Measurements from ENCODE around the gene HAUS7.

HAUS7 gene

DNA sequence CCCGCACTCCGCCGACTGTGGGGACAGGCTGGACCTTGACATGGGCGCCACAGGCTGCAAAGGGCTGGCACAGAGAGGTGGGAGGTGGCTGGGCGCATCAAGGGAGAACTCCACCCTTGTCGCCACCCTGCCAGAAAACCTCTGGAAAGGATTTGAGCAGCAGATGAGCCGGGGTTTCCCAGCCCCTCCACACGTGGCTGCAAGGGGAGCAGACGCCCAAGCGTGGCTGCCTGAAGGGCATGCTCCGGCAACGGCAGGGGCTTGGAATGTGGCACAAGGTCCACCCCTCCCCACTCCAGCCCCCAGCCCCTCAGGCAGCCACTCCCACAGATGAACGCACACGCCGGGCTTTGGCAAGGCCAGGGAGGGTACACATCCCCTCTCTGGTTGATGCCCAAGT is 29.0 kb upstream of the HAUS7 start:
- no peak for DNase-seq (ENCODE audit: low read depth)

DNA sequence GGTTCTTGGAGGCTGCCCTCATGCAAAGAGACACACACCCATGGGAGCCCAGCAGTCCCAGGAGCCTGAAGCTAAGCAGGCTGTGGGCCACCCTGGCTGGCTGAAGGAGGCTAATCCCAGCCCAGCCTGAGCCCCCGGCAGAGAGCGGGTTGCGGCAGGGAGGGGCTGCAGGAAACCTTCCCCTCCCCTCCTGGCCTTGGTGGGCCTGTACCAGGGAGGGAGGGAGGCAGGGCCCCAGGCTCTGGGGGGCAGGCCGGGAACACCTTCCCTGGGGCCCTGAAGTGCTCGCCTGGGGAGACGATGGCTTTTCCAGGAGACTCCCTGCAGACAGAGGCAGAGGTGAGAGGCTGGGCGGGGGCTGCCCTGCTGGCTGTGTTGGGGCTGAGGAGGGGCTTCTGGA is 28.1 kb upstream of the HAUS7 start:
- DNase-seq (ENCODE audit: low read depth): no peak

DNA sequence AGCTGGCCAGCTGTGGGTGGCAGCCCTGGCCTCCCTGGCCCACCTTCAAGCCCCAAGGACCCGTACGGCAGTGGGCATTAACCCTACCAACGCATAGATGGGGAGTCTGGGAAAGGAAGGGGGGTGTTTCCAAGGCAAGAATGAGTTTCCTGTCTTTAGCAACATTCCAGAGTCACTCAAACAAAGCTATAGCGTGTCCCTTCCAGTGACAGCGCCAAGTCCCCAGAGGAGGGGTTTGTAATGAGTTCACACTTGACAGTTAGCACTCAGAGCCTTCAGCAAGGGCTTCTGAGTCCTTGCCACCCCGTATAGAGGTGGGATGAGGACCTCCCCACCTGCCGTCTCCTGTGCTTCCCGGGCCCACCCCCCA is 26.2 kb upstream of the HAUS7 start:
- no peak for DNase-seq (ENCODE audit: low read depth)

DNA sequence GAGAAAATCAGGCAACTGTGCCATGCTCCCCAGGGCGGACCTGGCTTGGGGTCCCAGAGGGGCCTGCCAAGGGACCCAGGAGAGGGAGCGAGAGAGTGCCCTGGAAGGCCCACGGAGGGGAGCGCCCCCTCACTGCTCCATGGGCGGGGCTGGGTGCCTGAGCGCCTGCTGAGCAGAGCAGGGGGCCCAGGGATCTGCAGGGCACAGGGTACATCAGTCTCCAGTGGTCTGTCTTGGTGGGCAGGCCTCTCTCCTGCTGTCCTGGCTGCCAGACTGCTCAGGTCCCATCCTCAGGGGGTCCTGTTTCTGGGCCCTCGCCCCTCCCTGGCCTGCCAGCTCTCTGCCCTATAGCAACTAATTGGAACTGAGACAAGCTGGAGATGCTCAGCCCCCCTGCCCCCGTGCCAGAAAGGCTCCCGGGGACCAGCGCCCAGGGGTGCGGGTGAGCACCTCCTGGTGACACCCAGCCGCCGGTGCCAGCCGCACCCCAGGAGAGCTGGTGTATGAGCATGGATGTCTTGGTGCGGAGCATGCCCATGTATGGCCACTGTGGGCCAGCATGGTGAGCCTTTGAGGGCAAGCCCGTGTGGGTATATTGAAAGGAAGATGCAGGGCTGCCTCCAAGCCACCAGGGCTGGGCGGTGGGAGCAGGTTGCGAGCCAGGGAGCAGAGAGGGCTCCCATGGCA is 25.7 kb upstream of the HAUS7 start:
- no peak for DNase-seq (ENCODE audit: low read depth)

DNA sequence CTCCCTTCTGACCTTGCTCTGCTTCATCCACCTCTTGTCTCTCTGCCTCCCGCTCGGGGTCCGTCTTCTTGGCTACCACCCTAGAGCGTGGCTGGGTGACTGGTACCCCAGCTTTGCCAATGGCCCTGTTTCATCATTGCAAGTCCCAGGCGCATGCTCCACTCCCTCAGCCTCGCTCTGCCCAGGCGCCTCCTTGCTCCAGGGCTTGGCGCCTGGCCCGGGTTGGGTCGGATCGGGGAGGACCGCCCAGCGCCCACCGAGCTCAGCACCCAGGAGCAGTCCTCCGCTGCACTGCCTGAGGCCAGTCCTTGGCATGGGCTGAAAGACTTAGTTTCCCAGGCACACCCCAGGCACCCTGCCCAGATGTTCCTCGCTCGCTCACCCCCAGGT is 25.0 kb upstream of the HAUS7 start:
- no peak for DNase-seq (ENCODE audit: low read depth)

DNA sequence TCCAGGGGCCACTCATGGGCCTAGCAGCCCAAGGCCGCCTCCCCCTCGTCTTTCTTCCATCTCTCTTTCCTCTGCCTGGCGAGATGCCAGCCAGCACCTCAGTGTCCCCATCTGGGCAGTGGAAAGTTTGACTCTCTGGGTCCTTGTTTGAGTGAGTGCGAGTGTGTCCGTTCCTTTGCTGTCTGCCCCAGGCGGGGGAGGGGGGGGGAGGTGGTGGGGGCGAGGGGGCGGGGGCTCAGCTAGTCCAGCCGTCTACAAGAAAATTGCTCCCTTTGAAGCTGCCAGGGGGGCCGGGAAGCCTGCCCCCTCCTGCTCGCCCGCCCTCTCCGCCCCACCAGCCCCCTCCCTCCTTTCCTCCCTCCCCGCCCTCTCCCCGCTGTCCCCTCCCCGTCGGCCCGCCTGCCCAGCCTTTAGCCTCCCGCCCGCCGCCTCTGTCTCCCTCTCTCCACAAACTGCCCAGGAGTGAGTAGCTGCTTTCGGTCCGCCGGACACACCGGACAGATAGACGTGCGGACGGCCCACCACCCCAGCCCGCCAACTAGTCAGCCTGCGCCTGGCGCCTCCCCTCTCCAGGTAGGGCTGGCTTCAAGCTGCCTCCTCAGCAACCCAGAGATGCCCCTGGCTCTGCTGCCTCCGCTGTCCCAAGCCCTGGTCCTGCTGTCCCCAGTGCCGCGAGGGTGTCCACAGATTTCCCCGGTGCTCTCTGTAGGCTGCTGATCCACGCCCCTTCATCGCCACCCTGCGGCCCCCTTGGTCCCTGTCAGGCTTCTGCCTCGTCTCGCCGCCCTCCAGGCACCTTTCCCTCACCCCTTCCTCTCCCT is 24.4 kb upstream of the HAUS7 start, which contains the start of gene BGN:
Gene BGN, plus strand, starts transcription at position 440 of the 821 bp plus-strand sequence. CDS start 9,652 bp downstream, outside the sequence.
- no peak for DNase-seq (ENCODE audit: low read depth)

DNA sequence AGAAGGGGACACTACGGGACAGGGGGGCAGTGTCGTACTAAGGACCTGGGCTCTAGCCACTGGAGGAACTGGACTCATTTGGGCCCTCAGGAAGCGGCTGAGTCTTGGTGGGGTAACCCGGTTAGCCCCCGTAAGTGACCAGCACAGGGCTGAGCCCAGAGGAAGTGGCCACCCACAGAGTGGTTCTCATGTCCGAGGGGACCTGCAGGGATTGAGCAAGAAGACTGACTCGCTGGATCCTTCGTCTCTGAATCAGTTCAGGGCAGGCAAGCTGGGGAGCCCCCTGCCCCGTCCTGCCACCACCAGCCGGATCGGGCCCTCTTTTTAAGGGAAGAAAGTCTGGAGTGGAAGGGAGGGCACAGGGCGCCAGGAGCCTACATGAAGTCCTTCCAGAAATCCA is 23.7 kb upstream of the HAUS7 start:
- no peak for DNase-seq (ENCODE audit: low read depth)

DNA sequence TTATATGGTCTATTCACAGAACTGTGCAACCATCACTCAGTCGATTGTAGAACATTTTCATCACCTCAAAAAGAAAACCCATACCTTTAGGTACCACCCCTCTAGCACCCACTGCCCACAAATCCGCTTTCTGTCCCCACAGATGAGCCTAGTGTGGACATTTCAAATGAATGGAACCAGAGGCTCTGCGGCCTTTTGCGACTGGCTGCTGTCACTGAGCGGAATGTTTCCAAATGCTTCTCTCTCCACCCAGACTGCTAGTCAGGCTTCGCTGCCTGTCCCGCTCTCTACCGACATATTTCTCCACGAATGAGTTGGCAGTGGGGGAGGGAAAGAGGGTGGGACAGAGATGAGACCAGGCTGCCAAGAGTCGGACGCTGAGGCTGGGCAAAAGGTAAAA is 22.7 kb upstream of the HAUS7 start:
- DNase-seq (ENCODE audit: low read depth): no peak

DNA sequence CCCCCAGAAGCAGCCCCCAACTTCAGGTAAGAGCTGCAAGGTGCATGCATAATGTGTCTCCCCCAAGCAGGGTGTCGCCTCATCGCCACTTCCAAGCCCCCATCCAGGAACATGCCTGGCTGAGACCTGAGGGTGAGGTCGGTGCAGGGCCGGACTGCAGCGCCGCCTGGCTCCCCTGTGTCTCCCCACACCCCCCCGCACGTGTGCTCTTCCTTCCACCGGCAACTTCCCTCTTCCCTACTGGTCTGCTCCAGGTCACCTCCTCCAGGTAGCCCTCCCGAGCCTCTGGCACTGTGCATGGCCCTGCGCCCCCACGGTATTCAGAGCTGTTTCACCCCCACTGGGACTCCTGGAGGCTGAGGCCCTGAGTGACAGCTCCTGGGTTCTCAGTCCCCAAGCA is 22.2 kb upstream of the HAUS7 start:
- DNase-seq (ENCODE audit: low read depth): no peak

DNA sequence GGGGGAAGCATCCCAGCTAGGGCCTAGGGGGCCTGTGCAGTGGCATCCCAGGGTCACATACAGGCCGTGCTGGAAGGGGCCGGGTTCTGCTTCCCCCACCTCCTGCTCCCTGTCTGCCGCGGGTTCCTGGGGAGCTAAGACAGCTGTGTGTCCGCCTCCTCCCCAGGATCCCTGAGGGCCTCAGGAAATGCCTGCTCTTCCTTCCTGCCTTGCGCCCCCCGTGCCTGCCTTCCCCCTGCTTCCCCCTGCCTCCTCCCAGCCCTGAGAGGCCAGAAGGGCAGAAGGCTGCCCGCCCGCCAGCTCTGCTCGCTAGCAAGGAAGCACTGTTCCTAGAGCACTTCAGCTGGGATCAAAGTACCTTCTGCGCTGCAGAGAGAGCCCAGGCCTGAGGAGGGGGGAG is 21.5 kb upstream of the HAUS7 start:
- DNase-seq (ENCODE audit: low read depth): no peak

DNA sequence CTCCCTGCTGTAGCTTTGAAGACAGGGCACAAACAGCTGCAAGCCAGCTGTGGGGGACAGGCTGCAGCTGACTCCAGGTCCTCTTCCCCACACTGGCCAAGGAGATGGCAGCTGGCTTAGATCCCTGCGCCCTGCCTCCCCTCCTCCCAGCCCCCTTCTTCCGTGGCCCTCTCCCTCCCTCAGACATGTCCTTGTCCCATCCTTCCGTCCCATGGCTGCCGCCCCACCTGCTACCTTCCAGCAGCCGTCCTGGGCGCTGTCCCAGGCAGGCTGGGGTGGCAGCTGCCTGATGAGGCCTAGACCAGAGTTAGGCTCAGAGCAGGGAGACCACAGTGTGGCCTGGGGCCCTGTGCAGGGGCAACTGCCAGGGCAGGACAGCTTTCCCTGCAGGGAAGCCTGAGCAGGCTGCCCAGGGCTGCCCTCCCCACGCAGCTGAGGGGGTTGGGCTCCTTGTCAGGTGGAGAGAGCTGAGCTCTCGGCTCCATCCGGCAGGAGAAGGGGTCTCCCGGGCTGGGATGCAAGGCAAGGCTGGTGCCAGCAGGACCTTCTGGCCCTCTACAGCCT is 21.1 kb upstream of the HAUS7 start:
- DNase-seq (ENCODE audit: low read depth): no peak

DNA sequence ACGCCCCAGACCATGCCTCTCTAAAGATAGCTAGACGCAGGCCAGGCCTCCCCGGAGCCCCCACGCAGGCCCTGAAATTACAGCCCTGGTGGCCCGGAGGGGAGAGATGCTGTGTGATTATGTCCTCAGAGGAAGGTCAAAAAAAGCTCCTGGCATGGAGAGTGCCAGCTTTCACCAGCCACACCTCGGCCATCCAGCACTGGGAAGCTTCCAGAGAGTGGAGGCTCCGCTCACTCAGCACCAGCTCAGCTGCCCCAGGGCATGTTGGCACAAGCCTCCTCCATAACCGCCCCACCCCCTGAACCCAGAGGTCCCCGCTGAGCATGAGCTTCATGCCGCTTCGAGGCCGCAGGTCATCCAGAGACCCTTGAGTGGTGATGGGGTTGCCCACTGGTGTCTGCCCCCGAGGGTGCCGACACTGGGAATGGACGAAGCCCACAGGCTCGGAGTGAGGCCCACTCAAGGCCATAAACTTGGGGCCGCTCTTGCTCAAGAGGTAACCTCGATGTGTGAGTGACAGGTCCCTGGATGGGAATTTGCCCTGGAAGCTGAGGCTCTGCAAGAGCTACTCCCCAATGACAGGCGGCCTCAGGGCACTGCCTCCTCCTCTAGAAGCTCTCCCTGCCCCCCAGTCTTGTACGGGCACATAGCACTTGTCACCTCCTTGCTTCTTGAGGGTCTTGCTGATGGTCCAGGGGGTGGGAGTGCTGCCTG is 20.0 kb upstream of the HAUS7 start:
- no peak for DNase-seq (ENCODE audit: low read depth)

DNA sequence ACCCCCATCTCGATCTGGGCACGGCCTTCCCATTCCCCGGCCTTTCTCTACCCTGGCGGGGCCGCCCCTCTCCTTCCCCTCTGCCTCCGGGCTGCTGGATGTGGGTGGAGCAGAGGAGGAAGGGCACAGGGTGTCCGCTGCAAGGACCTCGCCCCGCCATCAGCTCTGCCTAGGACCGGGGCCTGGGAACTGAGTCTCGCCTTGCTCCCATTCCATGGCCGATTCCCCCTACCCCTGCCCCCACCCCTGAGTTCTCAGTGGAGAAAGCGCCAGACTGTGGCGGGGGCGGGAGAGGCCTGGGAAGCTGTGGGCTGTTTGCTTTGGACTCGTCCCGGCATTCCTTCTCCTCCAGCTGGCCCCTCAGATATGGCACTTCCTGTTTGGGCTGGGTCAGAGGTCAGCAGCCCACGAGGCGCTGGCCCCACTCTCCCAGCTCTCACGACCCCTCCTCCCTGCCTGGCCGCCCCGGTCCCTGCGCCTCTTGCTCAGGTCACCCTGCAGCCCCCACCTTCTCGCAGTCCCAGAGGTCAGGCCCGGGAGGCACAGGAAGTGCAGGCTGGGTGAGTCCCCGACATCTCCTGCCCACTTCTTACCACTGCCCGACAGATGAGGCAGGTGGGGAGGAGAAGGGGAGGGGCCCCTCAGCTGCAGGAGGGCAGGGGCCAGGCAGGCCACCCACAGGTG is 18.0 kb upstream of the HAUS7 start:
- no peak for DNase-seq (ENCODE audit: low read depth)

DNA sequence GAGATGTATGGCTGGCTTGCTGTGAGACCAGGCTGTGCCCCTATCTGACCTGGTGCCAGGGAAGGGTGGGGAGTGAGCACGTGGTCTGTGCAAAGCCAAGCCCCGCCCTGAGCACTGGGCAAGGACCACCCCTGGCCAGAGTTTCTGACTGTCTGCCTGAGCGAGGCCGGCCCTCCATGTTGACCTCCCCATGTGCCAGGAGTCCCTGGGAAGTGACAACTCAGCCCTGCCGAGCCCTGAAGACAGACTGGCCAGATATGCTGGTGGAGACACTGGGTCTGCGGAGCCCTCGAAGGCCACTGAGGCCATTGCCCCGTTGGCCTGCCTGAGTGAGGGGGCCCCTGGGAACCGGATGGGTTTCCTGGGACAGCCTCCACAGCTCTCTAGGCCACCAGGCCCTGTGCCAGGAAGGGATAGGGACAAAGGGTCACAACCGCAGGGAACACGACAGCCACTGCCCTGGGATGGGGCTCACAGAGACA is 17.3 kb upstream of the HAUS7 start:
- DNase-seq (ENCODE audit: low read depth): no peak

DNA sequence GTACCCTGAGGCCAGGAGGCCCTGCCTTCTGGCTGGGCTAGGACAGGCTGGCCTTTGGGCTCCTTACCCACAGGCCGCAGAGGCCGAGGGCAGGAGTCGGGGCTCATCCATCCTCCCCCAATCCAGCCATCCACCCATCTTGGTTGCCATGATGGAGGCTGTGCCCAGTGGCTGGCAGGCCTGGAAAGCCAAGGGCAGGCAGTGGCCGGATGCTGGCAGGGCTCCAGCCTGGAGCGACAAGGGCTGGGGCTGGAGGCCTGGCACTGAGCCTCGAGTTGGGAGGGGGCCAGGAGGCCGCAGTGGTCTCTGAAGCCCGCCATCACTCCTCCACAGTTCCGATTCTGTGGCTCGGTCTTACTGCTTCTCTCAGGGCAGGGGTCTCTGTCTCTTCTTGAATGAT is 15.8 kb upstream of the HAUS7 start:
- no peak for DNase-seq (ENCODE audit: low read depth)

DNA sequence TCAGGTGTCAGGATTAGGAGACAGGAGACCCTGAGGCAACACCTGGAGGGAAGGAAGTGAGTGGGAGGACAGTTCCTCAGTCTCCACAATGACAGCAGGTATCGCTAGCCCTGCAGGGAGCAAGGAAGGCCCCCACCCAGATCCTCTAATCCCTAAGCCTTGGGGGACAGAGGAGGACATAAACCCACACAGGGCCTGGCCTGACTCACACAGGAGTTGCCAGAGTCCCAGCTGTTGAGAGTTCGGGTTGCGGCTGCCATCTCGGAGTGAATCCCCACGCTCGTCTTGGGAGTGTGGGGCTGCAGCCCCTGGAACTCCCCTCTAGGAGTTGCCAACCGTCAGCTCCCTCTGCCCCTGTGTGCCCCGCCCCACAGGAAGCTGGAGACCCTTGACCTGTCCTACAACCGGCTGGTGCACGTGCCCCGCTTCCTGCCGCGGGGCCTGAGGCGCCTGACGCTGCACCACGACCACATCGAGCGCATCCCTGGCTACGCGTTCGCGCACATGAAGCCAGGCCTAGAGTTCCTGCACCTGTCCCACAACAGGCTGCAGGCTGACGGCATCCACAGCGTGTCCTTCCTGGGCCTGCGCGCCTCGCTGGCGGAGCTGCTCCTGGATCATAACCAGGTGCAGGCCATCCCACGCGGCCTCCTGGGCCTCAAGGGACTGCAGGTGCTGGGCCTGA is 15.2 kb upstream of the HAUS7 start:
- DNase-seq (ENCODE audit: low read depth): no peak

DNA sequence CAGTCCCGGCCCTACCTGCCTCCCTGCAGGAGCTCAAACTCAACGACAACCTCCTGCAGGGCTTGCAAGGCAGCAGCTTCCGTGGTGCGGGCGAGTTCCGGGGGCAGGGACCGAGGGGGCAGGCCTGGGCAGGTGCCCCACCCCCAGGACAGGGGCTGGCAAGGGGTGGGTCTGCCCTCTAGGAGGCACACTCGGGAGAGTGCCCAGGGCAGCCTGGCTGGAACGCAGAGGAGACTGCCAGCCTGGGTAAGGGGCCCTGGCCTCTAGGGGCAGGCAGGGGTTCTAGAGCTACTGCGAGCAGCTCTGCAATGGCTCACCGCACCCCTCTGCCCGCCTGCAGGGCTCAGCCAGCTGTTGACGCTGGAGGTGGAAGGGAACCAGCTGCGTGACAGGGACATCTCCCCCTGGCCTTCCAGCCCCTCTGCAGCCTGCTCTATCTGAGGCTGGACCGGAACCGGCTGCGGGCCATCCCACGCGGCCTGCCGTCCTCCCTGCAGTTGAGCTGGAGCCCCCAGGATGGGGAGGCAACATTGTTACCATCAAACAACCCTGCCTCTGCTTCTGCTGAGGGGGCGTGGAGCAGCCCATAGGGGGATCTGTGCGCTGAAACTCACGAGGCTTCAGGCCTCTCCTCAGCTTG is 12.1 kb upstream of the HAUS7 start:
- no peak for DNase-seq (ENCODE audit: low read depth)

DNA sequence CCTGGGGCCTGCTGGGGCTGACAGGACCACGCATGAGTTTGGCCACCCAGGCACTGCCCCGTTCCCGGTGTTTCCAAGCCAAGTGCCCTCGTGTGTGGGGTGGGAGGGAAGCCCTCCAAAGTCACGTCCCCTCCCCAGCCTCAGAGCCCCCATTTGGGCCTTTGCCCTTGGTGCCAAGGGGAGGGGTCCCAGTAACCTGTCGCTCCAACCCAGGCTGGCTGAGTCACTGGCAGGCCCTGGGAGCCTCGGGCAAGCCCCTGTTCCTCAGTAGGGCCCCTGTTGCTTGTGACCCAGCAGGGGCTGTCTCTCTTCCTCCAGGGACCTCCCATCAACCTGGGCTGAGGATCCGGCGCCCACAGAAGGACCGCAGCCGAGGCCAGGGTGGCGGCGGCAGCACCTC is 10.7 kb upstream of the HAUS7 start:
- DNase-seq (ENCODE audit: low read depth): no peak

DNA sequence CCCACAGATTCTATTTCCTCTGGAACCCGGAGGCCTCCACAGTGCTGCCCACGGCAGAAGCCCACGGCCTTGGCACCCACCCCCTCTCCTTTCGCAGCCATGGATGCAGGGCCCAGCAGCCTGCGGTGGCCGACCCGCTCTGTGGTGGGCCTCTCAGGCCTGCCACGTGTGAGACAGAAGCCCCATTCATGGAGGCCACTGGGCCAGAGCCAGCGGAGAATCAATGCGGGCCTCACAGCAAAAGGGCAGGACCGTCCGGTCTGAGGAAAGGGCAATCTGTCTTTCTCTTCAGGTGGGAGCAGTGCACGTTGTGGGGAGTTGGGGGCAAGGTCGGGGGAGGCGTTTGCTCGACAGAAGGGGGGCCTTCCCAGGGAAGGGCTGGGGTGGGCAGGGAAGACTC is 8.4 kb upstream of the HAUS7 start:
- DNase-seq (ENCODE audit: low read depth): no peak

DNA sequence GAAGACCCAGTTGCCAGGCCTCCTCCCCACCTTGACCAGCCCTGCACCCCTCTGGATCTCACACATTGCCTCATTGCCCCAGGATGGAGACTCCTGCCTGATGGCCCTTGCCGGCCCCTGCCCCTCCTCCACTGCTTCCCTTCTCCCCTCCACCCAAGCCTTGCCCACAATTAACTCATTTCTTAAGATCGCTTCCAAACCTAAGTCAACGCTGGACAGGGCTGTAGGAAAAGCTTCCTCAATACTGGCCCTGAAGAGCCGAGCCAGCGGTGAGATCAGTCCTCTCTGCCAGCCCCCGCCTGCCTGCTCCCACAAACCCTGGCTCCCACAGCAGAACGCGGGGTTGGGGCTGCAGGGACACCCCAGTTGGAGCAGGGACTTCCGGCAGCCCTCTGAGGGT is 7.5 kb upstream of the HAUS7 start:
- DNase-seq (ENCODE audit: low read depth): no peak

DNA sequence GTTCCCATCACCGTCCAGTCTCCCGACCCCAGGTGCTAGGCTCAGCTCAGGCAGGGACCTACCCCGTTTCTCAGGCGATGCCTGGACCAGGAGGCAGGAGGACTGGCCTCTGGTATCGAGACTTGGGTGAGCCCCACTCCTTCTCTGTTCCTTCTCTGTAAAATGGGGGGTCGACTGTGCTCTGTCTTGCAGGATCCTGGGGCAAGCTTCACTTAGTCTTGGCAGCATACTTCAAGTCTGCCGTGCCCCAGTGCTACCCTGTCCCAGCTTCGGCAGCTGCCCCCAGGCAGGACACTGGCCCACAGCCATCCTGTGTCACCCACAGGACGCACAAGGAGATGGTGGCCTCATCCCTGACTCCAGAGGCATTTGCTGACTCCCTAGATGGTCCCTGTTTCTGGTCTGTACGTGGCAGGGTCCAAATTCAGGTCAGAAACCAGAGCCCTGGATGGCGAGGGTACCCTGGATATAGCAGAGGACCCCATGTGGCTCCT is 7.0 kb upstream of the HAUS7 start:
- DNase-seq (ENCODE audit: low read depth): no peak

Measured in T follicular helper cell (primary cell).